A549 (cell line): Measurements from ENCODE around the gene PROSER3.

Source experiments
- CTCF ChIP-seq: fragments of >200 bp; sonication (Bioruptor Twin); formaldehyde crosslinking; IDR thresholded peaks from 3 replicates; pipeline ENCODE4 v1.5.1; 2016
- EP300 ChIP-seq, 2 experiments: fragments of >200 bp; sonication (Bioruptor Twin); formaldehyde crosslinking; IDR thresholded peaks; 2 replicates in 1 of 2; 3 replicates in 1 of 2; pipeline ENCODE4 v1.6.1; 2016 to 2017
- ESRRA ChIP-seq: fragments of 150-350 bp; IDR thresholded peaks from 2 replicates; pipeline ENCODE4 v1.6.1; 2014; ENCODE audit warnings: mild to moderate bottlenecking, low read length, borderline replicate concordance
- FOSB ChIP-seq: fragments of 250-450 bp; sonication (Bioruptor Pico); IDR thresholded peaks from 2 replicates; pipeline ENCODE4 v1.5.0; 2020; ENCODE audit warnings: mild to moderate bottlenecking, moderate library complexity
- HDAC2 ChIP-seq: fragments of 200-600 bp; sonication (generic); IDR thresholded peaks from 2 replicates; pipeline ENCODE4 v1.6.1; 2016
- KDM1A ChIP-seq: fragments of 200-600 bp; sonication (generic); IDR thresholded peaks from 2 replicates; pipeline ENCODE4 v1.6.1; 2016; ENCODE audit warnings: low read depth, mild to moderate bottlenecking
- POLR2A ChIP-seq: IDR thresholded peaks from 2 replicates; pipeline ENCODE4 v1.6.1; 2012; ENCODE audit warnings: mild to moderate bottlenecking, low read length
- RCOR1 ChIP-seq: fragments of 150-350 bp; IDR thresholded peaks from 2 replicates; pipeline ENCODE4 v1.6.1; 2014; ENCODE audit warnings: antibody characterized with exemption, low read length, low read depth
- RNF2 ChIP-seq: fragments of 200-600 bp; sonication (generic); IDR thresholded peaks from 2 replicates; pipeline ENCODE4 v1.6.1; 2016; ENCODE audit warnings: low read depth, mild to moderate bottlenecking, antibody characterized with exemption, moderate library complexity, borderline replicate concordance
- TF ChIP-seq, protein P1 (sequence below): IDR thresholded peaks from 2 replicates; pipeline ENCODE4 v1.6.1; 2012

- no peak for TF ChIP-seq CTCF
- no peak for TF ChIP-seq EP300 (IDR thresholded peaks at IDR 0.05)
- no peak for TF ChIP-seq KDM1A
- TF ChIP-seq, protein P1, sequence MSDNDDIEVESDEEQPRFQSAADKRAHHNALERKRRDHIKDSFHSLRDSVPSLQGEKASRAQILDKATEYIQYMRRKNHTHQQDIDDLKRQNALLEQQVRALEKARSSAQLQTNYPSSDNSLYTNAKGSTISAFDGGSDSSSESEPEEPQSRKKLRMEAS: no peak
- no peak for TF ChIP-seq RNF2
- TF ChIP-seq POLR2A: no peak
- TF ChIP-seq ESRRA: no peak
- TF ChIP-seq FOSB: no peak
- TF ChIP-seq RCOR1: no peak
- no peak for TF ChIP-seq HDAC2
These were observed 37.3 kb upstream of the PROSER3 start for GRCh38 chr19:35720648-35721047.
